PC-3 (cell line): Measurements from ENCODE around the gene CA11. TPM values are rescaled to one million over a fixed set of nuclear protein-coding genes. Genes with fewer than 3 reads are reported as not detected.

Experiments
- ATAC-seq: fragments of 200-7000 bp; cut with Tn5 transposase; 2 replicates; pipeline ENCODE4 v1.9.1; 2020; ENCODE audit warnings: mild to moderate bottlenecking, moderate library complexity
- BruUV-seq: library from RNA; stranded (reverse); fragments of 400-500 nt; replicated peaks from 2 replicates; lab custom pipeline; 2021; lab: Mats Ljungman, UMichigan
- CTCF ChIA-PET: fragments of 300-600 bp; sonication (Branson Sonifier 250); formaldehyde crosslinking; loops from one replicate; lab custom pipeline; 2022; ENCODE audit warnings: antibody characterized with exemption; lab: Charles Lee
- POLR2A ChIA-PET: fragments of 300-600 bp; sonication (Branson Sonifier 250); formaldehyde crosslinking; loops from one replicate; lab custom pipeline; 2022; ENCODE audit warnings: antibody characterized with exemption; ENCODE audit not compliant: unreplicated experiment; lab: Charles Lee
- DNase-seq: peaks from one replicate; pipeline ENCODE4 v3.0.0-alpha.2; 2015
- H2AFZ ChIP-seq: fragments of 300-600 bp; sonication (generic); 2 replicates; pipeline ENCODE4 v1.6.0; 2016; ENCODE audit warnings: antibody characterized with exemption, low read length
- H3F3A ChIP-seq: fragments of 300-600 bp; sonication (generic); one replicate; pipeline ENCODE4 v1.6.0; 2017; ENCODE audit warnings: antibody characterized with exemption, low read length, control low read depth, mild to moderate bottlenecking; ENCODE audit not compliant: unreplicated experiment
- H3K27ac ChIP-seq: fragments of 300-600 bp; sonication (generic); 2 replicates; pipeline ENCODE4 v1.5.1; 2016; ENCODE audit warnings: mild to moderate bottlenecking, low read length
- H3K27me3 ChIP-seq: fragments of 300-600 bp; sonication (generic); 2 replicates; pipeline ENCODE4 v1.6.1; 2016; ENCODE audit warnings: low read length, mixed read lengths
- H3K36me3 ChIP-seq: fragments of 300-600 bp; sonication (generic); 2 replicates; pipeline ENCODE4 v1.6.1; 2016; ENCODE audit warnings: low read depth, mixed run types, low read length, mixed read lengths
- H3K4me1 ChIP-seq: fragments of 300-600 bp; sonication (generic); 2 replicates; pipeline ENCODE4 v1.5.1; 2016; ENCODE audit warnings: low read length; ENCODE audit not compliant: insufficient read depth
- H3K4me2 ChIP-seq: fragments of 300-600 bp; sonication (generic); 2 replicates; pipeline ENCODE4 v1.6.0; 2016; ENCODE audit warnings: low read length
- H3K4me3 ChIP-seq: fragments of 300-600 bp; sonication (generic); 2 replicates; pipeline ENCODE4 v1.5.1; 2016; ENCODE audit warnings: mild to moderate bottlenecking, low read length, mixed read lengths
- H3K79me2 ChIP-seq: fragments of 300-600 bp; sonication (generic); 2 replicates; pipeline ENCODE4 v1.6.1; 2017; ENCODE audit warnings: low read length, mixed read lengths
- H3K9ac ChIP-seq: fragments of 300-600 bp; sonication (generic); 2 replicates; pipeline ENCODE4 v1.6.0; 2016; ENCODE audit warnings: mild to moderate bottlenecking, low read length
- H3K9me2 ChIP-seq: fragments of 300-600 bp; sonication (generic); replicated peaks from 2 replicates; pipeline ENCODE4 v1.6.1; 2016; ENCODE audit warnings: mixed run types, low read length, mixed read lengths
- H3K9me3 ChIP-seq: fragments of 300-600 bp; sonication (generic); 2 replicates; pipeline ENCODE4 v1.6.1; 2016; ENCODE audit warnings: low read length, mixed read lengths
- H4K20me1 ChIP-seq: fragments of 300-600 bp; sonication (generic); 2 replicates; pipeline ENCODE4 v1.6.1; 2016; ENCODE audit warnings: low read length, mixed read lengths
- CTCF ChIP-seq: fragments of 300-600 bp; sonication (generic); conservative IDR thresholded peaks from 2 replicates; pipeline ENCODE4 v1.5.1; 2017; ENCODE audit warnings: antibody characterized with exemption, low read depth, mild to moderate bottlenecking, low read length
- EZH2 ChIP-seq: fragments of 300-600 bp; sonication (generic); IDR thresholded peaks from one replicate; pipeline ENCODE4 v1.6.1; 2017; ENCODE audit warnings: antibody characterized with exemption, mild to moderate bottlenecking, low read length; ENCODE audit not compliant: unreplicated experiment
- EZH2phosphoT487 ChIP-seq: fragments of 300-600 bp; sonication (generic); IDR thresholded peaks from 2 replicates; pipeline ENCODE4 v1.6.1; 2018; ENCODE audit warnings: mild to moderate bottlenecking, antibody characterized with exemption, low read length, borderline replicate concordance
- intact Hi-C: fragments of 100-400 bp; cut with micrococcal nuclease; formaldehyde crosslinking; loops from 2 replicates; pipeline ENCODE4 v1.9.0; 2023
- total RNA-seq: library from RNA; depleted of rRNA; stranded (reverse); fragments of >200 nt; gene quantifications from 2 replicates; pipeline ENCODE4 v1.2.3, GENCODE V29; 2014

CA11 gene
- total RNA-seq, 1 experiment from 2014 or later: 4.1 TPM

GRCh38 chr19:48669903-48670668, 24.1 kb upstream of the CA11 start:
- Histone ChIP-seq H3K9ac (no peak overlapping the region), H3K36me3 (no peaks in the 10 kb centered on the region), H3K4me3 (no peak overlapping the region), H3K4me1 (no peaks in the 10 kb centered on the region), H3K9me2 (no peaks in the 10 kb centered on the region), H3K9me3 (no peaks in the 10 kb centered on the region), H2AFZ (no peak overlapping the region), H3F3A (no peaks in the 10 kb centered on the region), H3K4me2 (no peak overlapping the region), H3K79me2 (no peaks in the 10 kb centered on the region), H3K27ac (no peak overlapping the region), H4K20me1 (no peaks in the 10 kb centered on the region), H3K27me3 (no peaks in the 10 kb centered on the region)
- BruUV-seq: no TSS peak
- ChIA-PET POLR2A (no interaction called here), CTCF (no interaction called here)
- DNase-seq (no peak), ATAC-seq (no peak)
- intact Hi-C loops: no loop called here
- no peak for TF ChIP-seq CTCF
- TF ChIP-seq EZH2: no peak
- no peak for TF ChIP-seq EZH2phosphoT487

- Histone ChIP-seq H3K9me2 (no peaks in the 10 kb centered on the region), H3F3A (no peaks in the 10 kb centered on the region), H3K9me3 (no peaks in the 10 kb centered on the region), H3K27ac (no peak overlapping the region), H3K9ac (no peak overlapping the region), H3K4me1 (no peaks in the 10 kb centered on the region), H3K36me3 (no peaks in the 10 kb centered on the region), H3K4me3 (no peak overlapping the region), H4K20me1 (no peaks in the 10 kb centered on the region), H3K4me2 (no peak overlapping the region), H3K79me2 (no peaks in the 10 kb centered on the region), H3K27me3 (no peaks in the 10 kb centered on the region), H2AFZ (no peak overlapping the region)
- no peak for TF ChIP-seq EZH2phosphoT487
- TF ChIP-seq EZH2: no peak
- TF ChIP-seq CTCF: no peak
- no peak for DNase-seq
- intact Hi-C loops: no loop called here
- ChIA-PET POLR2A (no interaction called here), CTCF (no interaction called here)
- no TSS peak for BruUV-seq
- ATAC-seq: no peak
Observed at GRCh38 chr19:48668761-48669160, 22.8 kb upstream of the CA11 start.

GRCh38 chr19:48668332-48668731, 22.3 kb upstream of the CA11 start:
- no peaks in the 10 kb centered on the region for H3K9me2 ChIP-seq
- ChIA-PET POLR2A (no interaction called here), CTCF (no interaction called here)
- no peak overlapping the region for H3K4me2 ChIP-seq
- ATAC-seq (no peak), DNase-seq (no peak)
- no peak overlapping the region for H3K27ac ChIP-seq
- TF ChIP-seq EZH2 (no peak), CTCF (no peak), EZH2phosphoT487 (no peak)
- no peaks in the 10 kb centered on the region for H3K9me3 ChIP-seq
- H3K27me3 ChIP-seq: no peaks in the 10 kb centered on the region
- no peaks in the 10 kb centered on the region for H3K79me2 ChIP-seq
- no peaks in the 10 kb centered on the region for H3K36me3 ChIP-seq
- H4K20me1 ChIP-seq: no peaks in the 10 kb centered on the region
- no peaks in the 10 kb centered on the region for H3K4me1 ChIP-seq
- no peak overlapping the region for H2AFZ ChIP-seq
- BruUV-seq: no TSS peak
- H3K4me3 ChIP-seq: no peak overlapping the region
- H3K9ac ChIP-seq: no peak overlapping the region
- no peaks in the 10 kb centered on the region for H3F3A ChIP-seq
- intact Hi-C loops: no loop called here
